ENCODE data around the gene CD72. TPM values are rescaled to one million over a fixed set of nuclear protein-coding genes. Genes with fewer than 3 reads are reported as not detected.

The CD72 gene
- total RNA-seq, 1 donor from 2014 or later, result 1.7 TPM

GRCh38 chr9:35664531-35665470, 46.6 kb upstream of the CD72 start, which contains the start of gene ARHGEF39:
Gene ARHGEF39, minus strand, starts transcription at chr9:35665195. Its CDS starts 26 bp downstream, at chr9:35665169.
- peak within 1 kb of the TSS; percentile 63 for H3K4me3 ChIP-seq (ENCODE audit: low read depth, low read length)
- H3K27me3 ChIP-seq (ENCODE audit: control insufficient read depth, insufficient read depth, low read length), result no peaks in the 10 kb centered on the region
- peak; percentile 36 for TF ChIP-seq CTCF (IDR thresholded peaks at IDR 0.05; ENCODE audit: insufficient read depth, low read length, poor library complexity, severe bottlenecking)
- peaks cover 2% of the 10 kb centered on the region for H3K36me3 ChIP-seq (ENCODE audit: control insufficient read depth, insufficient read depth, low read length)
- DNase-seq (ENCODE audit: low read depth), result no peak

- no peak for DNase-seq (ENCODE audit: low read depth)
- Histone ChIP-seq H3K36me3 (ENCODE audit: control insufficient read depth, insufficient read depth, low read length) (peaks cover 2% of the 10 kb centered on the region), H3K27me3 (ENCODE audit: control insufficient read depth, insufficient read depth, low read length) (no peaks in the 10 kb centered on the region), H3K4me3 (ENCODE audit: low read depth, low read length) (no peak overlapping the region)
- no peak for TF ChIP-seq CTCF (IDR thresholded peaks at IDR 0.05; ENCODE audit: insufficient read depth, low read length, poor library complexity, severe bottlenecking)
Measured at GRCh38 chr9:35662437-35662836, 44.2 kb upstream of the CD72 start.

- peaks cover 2% of the 10 kb centered on the region for H3K36me3 ChIP-seq (ENCODE audit: control insufficient read depth, insufficient read depth, low read length)
- no peaks in the 10 kb centered on the region for H3K27me3 ChIP-seq (ENCODE audit: control insufficient read depth, insufficient read depth, low read length)
- no peak overlapping the region for H3K4me3 ChIP-seq (ENCODE audit: low read depth, low read length)
- no peak for TF ChIP-seq CTCF (IDR thresholded peaks at IDR 0.05; ENCODE audit: insufficient read depth, low read length, poor library complexity, severe bottlenecking)
- no peak for DNase-seq (ENCODE audit: low read depth)
Measured at GRCh38 chr9:35661756-35662350, 43.6 kb upstream of the CD72 start.

- H3K36me3 ChIP-seq (ENCODE audit: control insufficient read depth, insufficient read depth, low read length), result peaks cover 2% of the 10 kb centered on the region
- DNase-seq (ENCODE audit: low read depth), result no peak
- H3K4me3 ChIP-seq (ENCODE audit: low read depth, low read length), result no peak overlapping the region
- H3K27me3 ChIP-seq (ENCODE audit: control insufficient read depth, insufficient read depth, low read length), result no peaks in the 10 kb centered on the region
- TF ChIP-seq CTCF (IDR thresholded peaks at IDR 0.05; ENCODE audit: insufficient read depth, low read length, poor library complexity, severe bottlenecking), result peak; percentile 51
Measured at GRCh38 chr9:35660966-35661415, 42.8 kb upstream of the CD72 start.

- peaks cover 2% of the 10 kb centered on the region for H3K36me3 ChIP-seq (ENCODE audit: control insufficient read depth, insufficient read depth, low read length)
- no peak for TF ChIP-seq CTCF (IDR thresholded peaks at IDR 0.05; ENCODE audit: insufficient read depth, low read length, poor library complexity, severe bottlenecking)
- DNase-seq (ENCODE audit: low read depth), result no peak
- H3K4me3 ChIP-seq (ENCODE audit: low read depth, low read length), result peak overlapping the region; percentile 68
- H3K27me3 ChIP-seq (ENCODE audit: control insufficient read depth, insufficient read depth, low read length), result no peaks in the 10 kb centered on the region
Measured at GRCh38 chr9:35659340-35659739, 41.1 kb upstream of the CD72 start.

Data from kidney epithelial cell (primary cell).